GM10847 (cell line): ENCODE data around the gene STK39.

ENCODE experiments used
- POLR2A ChIP-seq: IDR thresholded peaks from 2 replicates; pipeline ENCODE4 v1.6.1; 2011; ENCODE audit not compliant: insufficient read length; ENCODE audit errors: extremely low read depth

STK39 gene

DNA sequence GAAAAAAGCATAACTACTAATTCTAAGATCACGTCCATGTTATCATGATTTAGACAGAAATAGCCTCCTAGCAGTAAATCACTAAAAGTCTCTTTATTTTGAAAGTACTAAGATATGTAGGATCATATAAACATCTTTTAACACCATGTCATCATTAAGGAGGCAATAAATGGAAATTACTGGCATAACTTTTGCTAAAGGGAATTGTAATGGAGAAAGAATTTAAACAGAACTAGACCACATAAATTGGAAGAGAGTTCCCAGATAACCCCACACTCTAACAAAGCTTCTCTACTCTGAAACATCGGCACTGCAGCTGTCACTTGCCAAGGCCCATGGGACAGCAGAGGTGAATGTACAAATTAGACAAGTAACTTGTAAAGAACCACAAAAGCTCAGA, 29.5 kb downstream of the STK39 start:
- no peak for TF ChIP-seq POLR2A

GRCh38 chr2:168216351-168217005, 30.9 kb downstream of the STK39 start:
- TF ChIP-seq POLR2A, result no peak

DNA sequence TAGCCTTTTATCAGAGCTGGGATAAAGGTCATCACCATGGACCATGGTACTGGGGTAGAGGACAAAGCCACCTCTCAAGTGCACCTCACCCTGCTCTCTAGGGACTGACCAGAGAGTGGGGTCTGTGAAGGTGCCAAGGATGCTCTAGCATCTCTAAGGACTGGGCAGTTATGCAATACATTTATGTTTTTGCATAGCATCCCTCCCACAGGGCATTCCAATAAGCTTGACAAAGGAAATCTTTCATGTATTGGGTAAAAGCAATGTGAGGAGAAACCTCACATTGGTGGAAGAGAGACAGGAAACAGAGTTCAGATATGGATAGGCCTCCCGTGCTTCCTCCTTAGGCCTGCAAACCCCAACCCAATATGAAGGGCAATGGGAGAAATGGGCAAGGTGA, 31.6 kb downstream of the STK39 start:
- no peak for TF ChIP-seq POLR2A

DNA sequence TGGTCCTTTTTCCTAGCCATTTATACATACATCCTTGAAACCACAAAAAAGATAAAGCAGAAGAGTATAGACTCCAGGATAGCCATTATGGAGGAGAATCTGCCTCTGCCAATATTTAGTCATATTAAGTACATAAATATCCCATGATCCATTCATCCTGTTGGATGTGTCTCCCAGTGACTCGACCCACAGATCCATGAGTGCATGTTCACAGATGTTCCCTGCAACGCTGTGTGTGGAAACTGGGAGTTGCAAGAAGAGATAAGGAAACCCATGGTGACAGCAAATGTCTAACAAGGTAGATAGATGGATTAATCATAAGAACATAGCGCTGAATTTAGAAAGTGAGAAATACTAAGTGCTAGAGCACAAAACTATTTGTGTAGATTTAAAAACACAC, 34.5 kb downstream of the STK39 start:
- TF ChIP-seq POLR2A, result no peak

GRCh38 chr2:168212167-168212566, 35.2 kb downstream of the STK39 start:
- TF ChIP-seq POLR2A, result no peak

- no peak for TF ChIP-seq POLR2A
These were observed 35.7 kb downstream of the STK39 start for GRCh38 chr2:168211664-168212163.

- TF ChIP-seq POLR2A, result no peak
These were observed 36.4 kb downstream of the STK39 start for GRCh38 chr2:168210895-168211570.

GRCh38 chr2:168210216-168210894, 37.0 kb downstream of the STK39 start:
- no peak for TF ChIP-seq POLR2A

- TF ChIP-seq POLR2A, result no peak
These were observed 38.7 kb downstream of the STK39 start for GRCh38 chr2:168208652-168209051.

DNA sequence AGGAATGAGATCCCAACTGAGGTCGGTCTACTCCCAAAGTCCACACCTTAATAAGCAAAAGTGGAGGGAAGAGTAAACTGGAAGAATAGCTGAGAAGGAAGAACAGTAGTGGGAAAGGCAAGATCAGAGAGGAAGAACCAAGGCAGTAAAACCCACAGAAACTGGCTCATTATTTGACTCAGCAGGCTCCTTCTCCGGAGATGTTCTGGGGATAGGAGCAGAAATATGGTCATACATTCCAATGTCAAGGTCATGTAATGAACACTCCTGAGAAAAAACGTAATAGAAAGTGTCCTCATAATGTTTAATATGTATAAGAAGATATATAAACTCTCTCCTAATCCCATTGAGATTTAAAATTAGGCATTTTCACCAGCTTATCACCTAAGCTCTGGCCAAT, 39.5 kb downstream of the STK39 start:
- no peak for TF ChIP-seq POLR2A

GRCh38 chr2:168203762-168204693, 43.4 kb downstream of the STK39 start:
- no peak for TF ChIP-seq POLR2A

- no peak for TF ChIP-seq POLR2A
These were observed 45.7 kb downstream of the STK39 start for GRCh38 chr2:168201584-168202116.

- TF ChIP-seq POLR2A, result no peak
These were observed 46.3 kb downstream of the STK39 start for GRCh38 chr2:168200930-168201583.

DNA sequence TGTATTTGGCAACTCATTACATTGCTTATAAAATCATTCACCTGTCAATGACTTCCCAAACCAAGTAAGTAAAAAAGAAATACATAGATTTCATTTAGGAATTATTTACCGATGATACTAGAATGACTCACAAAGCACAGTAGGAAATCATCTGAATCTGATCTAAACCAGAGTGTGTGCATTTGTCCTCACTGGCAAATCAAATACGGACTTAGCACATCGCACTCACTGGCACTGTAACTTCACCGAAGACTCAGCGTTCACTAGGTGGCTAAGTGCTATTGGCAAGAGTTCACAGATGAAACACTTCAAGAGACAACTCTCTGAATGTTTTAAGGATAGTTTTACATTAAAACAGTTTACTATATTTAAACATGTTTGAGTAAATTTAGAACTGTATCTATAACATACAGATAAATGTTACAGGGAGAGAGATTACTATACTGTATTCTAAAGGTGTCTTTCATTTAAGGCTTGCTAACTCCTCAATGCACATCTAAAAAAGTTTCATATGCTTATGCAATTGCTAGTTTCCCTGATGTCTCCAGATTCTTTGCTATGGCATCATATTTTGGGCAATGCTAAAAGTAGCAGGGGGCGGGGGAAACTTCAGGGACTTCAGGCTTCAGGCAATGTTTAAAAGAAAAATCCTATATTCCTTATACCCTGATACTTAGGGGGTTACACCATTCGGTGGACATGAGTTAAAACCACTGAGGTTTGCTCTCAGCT, 48.8 kb downstream of the STK39 start:
- no peak for TF ChIP-seq POLR2A
